Measurements from ENCODE around the gene TOP2B. TPM values are rescaled to one million over a fixed set of nuclear protein-coding genes. Genes with fewer than 3 reads are reported as not detected.
A peak's percentile ranks its signal among the peaks of the same experiment; 100 is the strongest.

TOP2B gene
- total RNA-seq, 1 experiment from 2014 or later = 87.7 TPM

- in situ Hi-C loops (cut with HindIII; ENCODE audit: low pct_unique_long_range_greater_than_20kb, low sequenced_read_pairs) = no loop called here
- DNase-seq (ENCODE audit: low read depth, low spot score) = peak; percentile 98
These were observed 74.9 kb downstream of the TOP2B start for GRCh38 chr3:25589783-25590258.

GRCh38 chr3:25589104-25589782, 75.5 kb downstream of the TOP2B start:
- DNase-seq (ENCODE audit: low read depth, low spot score) = peak; percentile 52

GRCh38 chr3:25588441-25589103, 76.1 kb downstream of the TOP2B start:
- in situ Hi-C loops (cut with HindIII; ENCODE audit: low pct_unique_long_range_greater_than_20kb, low sequenced_read_pairs) = no loop called here
- no peak for DNase-seq (ENCODE audit: low read depth, low spot score)

More at GRCh38 chr3:25589104-25589782, 75.5 kb downstream of the TOP2B start:
- in situ Hi-C loops (cut with HindIII; ENCODE audit: low pct_unique_long_range_greater_than_20kb, low sequenced_read_pairs) = no loop called here

- in situ Hi-C loops (cut with HindIII; ENCODE audit: low pct_unique_long_range_greater_than_20kb, low sequenced_read_pairs) = no loop called here
- no peak for DNase-seq (ENCODE audit: low read depth, low spot score)
These were observed 76.7 kb downstream of the TOP2B start for GRCh38 chr3:25587975-25588374.

- DNase-seq (ENCODE audit: low read depth, low spot score) = no peak
- in situ Hi-C loops (cut with HindIII; ENCODE audit: low pct_unique_long_range_greater_than_20kb, low sequenced_read_pairs) = no loop called here
These were observed 77.2 kb downstream of the TOP2B start for GRCh38 chr3:25587526-25587925.

- in situ Hi-C loops (cut with HindIII; ENCODE audit: low pct_unique_long_range_greater_than_20kb, low sequenced_read_pairs) = no loop called here
- DNase-seq (ENCODE audit: low read depth, low spot score) = no peak
These were observed 77.6 kb downstream of the TOP2B start for GRCh38 chr3:25587094-25587493.

GRCh38 chr3:25586553-25586952, 78.2 kb downstream of the TOP2B start:
- DNase-seq (ENCODE audit: low read depth, low spot score) = no peak
- in situ Hi-C loops (cut with HindIII; ENCODE audit: low pct_unique_long_range_greater_than_20kb, low sequenced_read_pairs) = no loop called here

- in situ Hi-C loops (cut with HindIII; ENCODE audit: low pct_unique_long_range_greater_than_20kb, low sequenced_read_pairs) = no loop called here
- DNase-seq (ENCODE audit: low read depth, low spot score) = no peak
These were observed 78.6 kb downstream of the TOP2B start for GRCh38 chr3:25586167-25586505.

- in situ Hi-C loops (cut with HindIII; ENCODE audit: low pct_unique_long_range_greater_than_20kb, low sequenced_read_pairs) = no loop called here
- DNase-seq (ENCODE audit: low read depth, low spot score) = peak; percentile 44
These were observed 79.1 kb downstream of the TOP2B start for GRCh38 chr3:25585361-25586166.

GRCh38 chr3:25584011-25584789, 80.5 kb downstream of the TOP2B start:
- in situ Hi-C loops (cut with HindIII; ENCODE audit: low pct_unique_long_range_greater_than_20kb, low sequenced_read_pairs) = no loop called here
- no peak for DNase-seq (ENCODE audit: low read depth, low spot score)

- in situ Hi-C loops (cut with HindIII; ENCODE audit: low pct_unique_long_range_greater_than_20kb, low sequenced_read_pairs) = no loop called here
- no peak for DNase-seq (ENCODE audit: low read depth, low spot score)
These were observed 81.4 kb downstream of the TOP2B start for GRCh38 chr3:25583343-25583742.

GRCh38 chr3:25582242-25582641, 82.5 kb downstream of the TOP2B start:
- in situ Hi-C loops (cut with HindIII; ENCODE audit: low pct_unique_long_range_greater_than_20kb, low sequenced_read_pairs) = no loop called here
- peak; percentile 74 for DNase-seq (ENCODE audit: low read depth, low spot score)

GRCh38 chr3:25581823-25582222, 82.9 kb downstream of the TOP2B start:
- in situ Hi-C loops (cut with HindIII; ENCODE audit: low pct_unique_long_range_greater_than_20kb, low sequenced_read_pairs) = no loop called here
- DNase-seq (ENCODE audit: low read depth, low spot score) = no peak

- in situ Hi-C loops (cut with HindIII; ENCODE audit: low pct_unique_long_range_greater_than_20kb, low sequenced_read_pairs) = no loop called here
- no peak for DNase-seq (ENCODE audit: low read depth, low spot score)
These were observed 83.4 kb downstream of the TOP2B start for GRCh38 chr3:25581335-25581734.

- no peak for DNase-seq (ENCODE audit: low read depth, low spot score)
- in situ Hi-C loops (cut with HindIII; ENCODE audit: low pct_unique_long_range_greater_than_20kb, low sequenced_read_pairs) = no loop called here
These were observed 84.2 kb downstream of the TOP2B start for GRCh38 chr3:25580534-25580933.

GRCh38 chr3:25578059-25578458, 86.6 kb downstream of the TOP2B start:
- in situ Hi-C loops (cut with HindIII; ENCODE audit: low pct_unique_long_range_greater_than_20kb, low sequenced_read_pairs) = no loop called here
- no peak for DNase-seq (ENCODE audit: low read depth, low spot score)

- no peak for DNase-seq (ENCODE audit: low read depth, low spot score)
- in situ Hi-C loops (cut with HindIII; ENCODE audit: low pct_unique_long_range_greater_than_20kb, low sequenced_read_pairs) = no loop called here
These were observed 87.8 kb downstream of the TOP2B start for GRCh38 chr3:25576831-25577454.
